Body of pancreas (tissue), 4 donors: Measurements from ENCODE around the gene REV1. TPM values are rescaled to one million over a fixed set of nuclear protein-coding genes. Genes with fewer than 3 reads are reported as not detected.
"Not testable (repeated sequence)": the region's sequence is repeated elsewhere in the genome, so short reads cannot be mapped to it uniquely, and the experiment has no call there.

ENCODE experiments used
- ATAC-seq: fragments of 150-250 bp; one replicate; pipeline ENCODE4 v1.9.1; 2016
- DNase-seq, 4 donors: peaks; one replicate each; pipeline ENCODE4 v3.0.0-alpha.2; 2019
- H3K27ac ChIP-seq, 4 donors: fragments of 200-600 bp; sonication (generic); 1 replicate in 3 of 4; 2 replicates in 1 of 4; pipeline versions ENCODE4 v1.5.1 to v1.6.1; 2016 to 2019; ENCODE audit warnings: mild to moderate bottlenecking in 1 of 4, mixed read lengths in 1 of 4, moderate library complexity in 1 of 4
- H3K27me3 ChIP-seq, 2 donors: fragments of 200-600 bp; sonication (generic); one replicate each; pipeline ENCODE4 v1.6.0; 2016; ENCODE audit warnings: mild to moderate bottlenecking in 1 of 2
- H3K36me3 ChIP-seq, 2 donors: fragments of 200-600 bp; sonication (generic); replicated peaks in 1 of 2; 2 replicates each; pipeline ENCODE4 v1.5.1; 2016; ENCODE audit warnings: low read depth in 2 of 2; ENCODE audit not compliant: insufficient read depth in 1 of 2
- H3K4me1 ChIP-seq: fragments of 200-600 bp; sonication (generic); one replicate; pipeline ENCODE4 v1.6.0; 2016
- H3K4me3 ChIP-seq, 2 donors: fragments of 200-600 bp; sonication (generic); 1 replicate in 1 of 2; 2 replicates in 1 of 2; pipeline ENCODE4 v1.5.1; 2016 to 2019
- H3K9me3 ChIP-seq, 3 donors: fragments of 200-600 bp; sonication (generic); 1 replicate in 2 of 3; 2 replicates in 1 of 3; pipeline ENCODE4 v1.5.1; 2016
- POLR2A ChIP-seq, 3 donors: fragments of 450-650 bp; IDR thresholded peaks; one replicate each; pipeline ENCODE4 v1.6.1; 2016; ENCODE audit warnings: antibody characterized with exemption in 3 of 3, mild to moderate bottlenecking in 2 of 3
- WGBS, 2 donors: methylation state at CpG; one replicate each; pipeline ENCODE4 v1.1.5; 2017; 5-methylcytosine and 5-hydroxymethylcytosine counted together
- intact Hi-C: fragments of 100-400 bp; cut with DNase I; formaldehyde crosslinking; loops from one replicate; pipeline ENCODE4 v1.15.1; 2023
- total RNA-seq, 2 donors: library from RNA; depleted of rRNA; stranded (reverse); fragments of >200 nt; gene quantifications; one replicate each; pipeline ENCODE4 v1.1.0, GENCODE V29; 2016
- TF ChIP-seq, protein P1 (sequence below), 7 experiments: fragments of 450-650 bp in 4 of 7; fragments of 200-600 bp in 3 of 7; sonication (generic) in 3 of 7; IDR thresholded peaks; one replicate each; pipeline ENCODE4 v1.5.1; 2016 to 2019; ENCODE audit warnings: antibody characterized with exemption in 7 of 7

Gene REV1
- total RNA-seq, 2 donors from 2014 or later: 27.0 to 51.1 TPM

DNA sequence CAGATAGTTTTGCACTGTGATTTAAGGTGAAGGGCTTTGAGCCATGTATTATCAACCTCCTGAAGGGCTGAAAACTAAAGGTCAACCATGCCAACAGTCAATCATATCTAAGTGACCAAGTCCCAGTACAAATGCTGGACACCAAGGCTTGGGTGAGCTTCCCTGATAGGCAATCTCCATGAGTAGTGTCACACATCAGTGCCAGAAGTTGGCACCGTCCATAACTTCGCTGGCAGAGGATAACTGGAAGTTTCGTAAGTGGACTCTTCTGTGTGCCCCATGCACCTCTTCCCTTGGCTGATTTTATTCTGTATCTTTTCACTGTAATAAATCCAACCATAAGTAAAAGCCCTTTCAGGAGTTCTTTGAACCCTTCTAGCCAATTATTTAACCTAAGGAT is 13.2 kb downstream of the REV1 start:
- WGBS, 2 donors: 91 to 95% methylated on average over 3 of the region's 3 CpGs
- H3K4me1 ChIP-seq: peaks cover 44% of the 10 kb centered on the region

DNA sequence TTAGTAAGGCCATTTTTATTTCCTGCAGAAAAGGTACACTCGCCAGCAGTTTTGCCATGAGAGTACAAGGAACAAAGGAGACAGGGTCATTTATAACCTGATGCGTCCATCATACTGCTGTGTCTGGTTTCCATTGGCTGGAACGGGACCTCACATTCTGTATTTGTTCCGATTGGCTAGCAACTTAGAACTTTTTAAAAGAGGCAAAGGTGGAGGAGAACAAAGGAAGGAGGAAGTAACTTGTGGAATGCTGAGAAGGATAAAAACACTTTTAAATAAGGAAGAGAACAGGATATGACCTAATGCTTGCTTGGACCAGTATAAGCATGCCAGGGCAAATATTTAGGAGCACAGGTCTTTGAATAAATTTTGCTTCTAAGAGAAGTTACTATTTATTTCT is 14.7 kb downstream of the REV1 start:
- Histone ChIP-seq H3K27ac (peak overlapping the region in 1 of 4 donors; percentile 18), H3K4me1 (peaks cover 55% of the 10 kb centered on the region)
- H3K4me3 ChIP-seq, H3K36me3 ChIP-seq, DNase-seq, H3K9me3 ChIP-seq, H3K27me3 ChIP-seq, ATAC-seq, intact Hi-C loops: not testable (repeated sequence)
- 76 to 85% methylated on average over 4 of the region's 4 CpGs for WGBS, 2 donors

More for the DNA sequence above, 13.2 kb downstream of the REV1 start:
- TF ChIP-seq, protein P1, sequence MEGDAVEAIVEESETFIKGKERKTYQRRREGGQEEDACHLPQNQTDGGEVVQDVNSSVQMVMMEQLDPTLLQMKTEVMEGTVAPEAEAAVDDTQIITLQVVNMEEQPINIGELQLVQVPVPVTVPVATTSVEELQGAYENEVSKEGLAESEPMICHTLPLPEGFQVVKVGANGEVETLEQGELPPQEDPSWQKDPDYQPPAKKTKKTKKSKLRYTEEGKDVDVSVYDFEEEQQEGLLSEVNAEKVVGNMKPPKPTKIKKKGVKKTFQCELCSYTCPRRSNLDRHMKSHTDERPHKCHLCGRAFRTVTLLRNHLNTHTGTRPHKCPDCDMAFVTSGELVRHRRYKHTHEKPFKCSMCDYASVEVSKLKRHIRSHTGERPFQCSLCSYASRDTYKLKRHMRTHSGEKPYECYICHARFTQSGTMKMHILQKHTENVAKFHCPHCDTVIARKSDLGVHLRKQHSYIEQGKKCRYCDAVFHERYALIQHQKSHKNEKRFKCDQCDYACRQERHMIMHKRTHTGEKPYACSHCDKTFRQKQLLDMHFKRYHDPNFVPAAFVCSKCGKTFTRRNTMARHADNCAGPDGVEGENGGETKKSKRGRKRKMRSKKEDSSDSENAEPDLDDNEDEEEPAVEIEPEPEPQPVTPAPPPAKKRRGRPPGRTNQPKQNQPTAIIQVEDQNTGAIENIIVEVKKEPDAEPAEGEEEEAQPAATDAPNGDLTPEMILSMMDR (IDR thresholded peaks at IDR 0.05): no peak
- no peak for TF ChIP-seq POLR2A (IDR thresholded peaks at IDR 0.05)
- intact Hi-C loops: no loop called here
- no peak overlapping the region for H3K27ac ChIP-seq
- H3K9me3 ChIP-seq: no peaks in the 10 kb centered on the region
- H3K27me3 ChIP-seq: no peaks in the 10 kb centered on the region
- no peaks in the 10 kb centered on the region for H3K36me3 ChIP-seq
- H3K4me3 ChIP-seq: no peak overlapping the region
- ATAC-seq (no peak), DNase-seq (no peak)

DNA sequence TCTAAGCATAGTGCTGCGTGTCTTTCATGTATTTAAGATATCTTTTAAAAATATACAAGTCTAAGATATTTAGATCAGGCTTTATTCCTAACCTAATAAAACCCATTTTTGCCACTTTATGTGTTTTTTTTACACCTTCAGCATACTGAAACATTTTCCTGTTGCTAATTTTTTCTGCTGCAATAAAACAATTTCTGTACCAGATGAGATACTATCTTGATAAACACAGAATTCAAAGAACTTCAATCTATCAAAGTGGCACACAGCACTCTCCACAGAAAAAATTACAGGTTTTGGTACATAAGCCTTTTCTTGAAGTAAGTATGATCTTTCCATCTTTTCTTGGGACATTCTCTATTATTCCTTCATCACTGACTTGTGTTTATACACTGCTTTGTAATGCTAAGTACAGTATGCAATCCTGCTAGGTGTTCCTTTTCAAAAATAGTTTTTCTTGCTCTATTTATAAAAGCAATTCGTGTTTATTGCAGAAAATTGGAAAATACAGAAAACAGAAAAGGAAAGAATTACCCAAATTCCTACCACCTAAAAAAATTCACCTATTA is 16.2 kb downstream of the REV1 start:
- DNase-seq: no peak
- no peaks in the 10 kb centered on the region for H3K9me3 ChIP-seq
- intact Hi-C loops: no loop called here
- H3K27me3 ChIP-seq: no peaks in the 10 kb centered on the region
- WGBS, 2 donors: 66 to 71% methylated on average over 2 of the region's 2 CpGs
- no peaks in the 10 kb centered on the region for H3K36me3 ChIP-seq
- no peak for ATAC-seq
- H3K27ac ChIP-seq: no peak overlapping the region
- H3K4me1 ChIP-seq: peaks cover 54% of the 10 kb centered on the region
- no peak for TF ChIP-seq POLR2A (IDR thresholded peaks at IDR 0.05)
- TF ChIP-seq, protein P1 (IDR thresholded peaks at IDR 0.05): no peak
- no peak overlapping the region for H3K4me3 ChIP-seq

DNA sequence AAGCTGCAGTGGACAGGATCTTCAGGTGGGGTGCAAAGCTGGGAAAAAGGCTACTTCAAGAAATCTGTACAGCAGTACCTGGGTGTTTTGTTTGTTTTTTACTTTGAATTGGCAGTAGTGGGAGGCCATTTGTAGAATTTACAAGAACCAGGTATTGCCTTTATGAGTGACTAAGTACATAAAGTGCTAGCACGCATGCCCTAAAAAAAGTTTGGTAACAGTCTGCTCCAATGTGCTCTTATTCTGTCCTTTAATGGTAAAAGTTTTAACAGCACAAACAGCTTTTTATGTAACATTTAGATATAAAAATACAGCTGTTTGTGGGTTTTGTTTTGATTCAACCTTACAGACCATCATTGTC is 17.2 kb downstream of the REV1 start:
- TF ChIP-seq, protein P1 (IDR thresholded peaks at IDR 0.05): no peak
- TF ChIP-seq POLR2A (IDR thresholded peaks at IDR 0.05): no peak
- intact Hi-C loops: no loop called here
- WGBS, 2 donors: 81 to 84% methylated on average over 1 of the region's 1 CpG
- Histone ChIP-seq H3K36me3 (no peaks in the 10 kb centered on the region), H3K27ac (peak overlapping the region in 1 of 4 donors; percentile 25), H3K9me3 (no peaks in the 10 kb centered on the region), H3K27me3 (no peaks in the 10 kb centered on the region), H3K4me3 (no peak overlapping the region), H3K4me1 (peaks cover 55% of the 10 kb centered on the region)
- DNase-seq: no peak
- no peak for ATAC-seq

DNA sequence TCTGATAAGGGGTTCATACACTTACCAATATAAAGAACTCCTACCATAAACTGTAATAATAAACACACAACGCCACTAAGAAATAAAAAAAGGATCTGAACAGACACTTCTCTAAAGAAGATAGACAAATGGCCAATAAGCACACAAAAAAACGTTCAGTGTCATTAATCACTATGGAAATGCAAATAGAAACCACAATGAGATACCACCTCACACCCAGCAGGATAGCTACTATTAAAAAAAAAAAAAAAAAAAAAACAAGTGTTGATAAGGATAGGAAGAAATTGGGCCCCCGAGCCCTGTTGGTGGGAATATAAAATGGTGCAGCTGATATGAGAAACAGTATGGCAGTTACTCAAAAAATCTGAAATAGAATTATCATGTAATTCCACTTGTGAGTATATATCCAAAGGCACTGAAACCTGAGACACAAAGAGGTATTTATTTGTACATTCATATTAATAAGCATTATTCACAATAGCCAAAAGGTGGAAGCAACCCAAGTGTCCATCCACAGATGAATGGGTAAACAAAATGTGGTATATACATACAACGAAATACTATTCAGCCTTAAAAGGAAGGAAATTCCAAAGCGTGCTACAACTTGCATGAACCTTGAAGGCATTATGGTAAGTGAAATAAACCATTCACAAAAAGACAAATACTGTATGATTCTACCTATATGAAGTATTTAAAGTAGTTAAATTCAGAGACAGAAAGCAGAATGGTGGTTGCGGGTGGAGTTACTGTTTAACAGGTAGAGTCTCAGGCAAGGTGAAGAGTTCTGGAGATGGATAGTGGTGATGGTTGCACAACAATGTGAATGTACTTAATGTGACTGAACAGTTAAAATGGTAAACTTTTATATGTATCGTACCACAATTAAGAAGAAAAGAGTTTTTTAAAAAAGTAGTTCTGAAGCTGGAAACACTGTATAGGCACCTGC is 17.9 kb downstream of the REV1 start:
- whole genome bisulfite sequencing, 2 donors: 78 to 79% methylated on average over 7 of the region's 7 CpGs
- H3K27me3 ChIP-seq: no peaks in the 10 kb centered on the region
- H3K27ac ChIP-seq: no peak overlapping the region
- ATAC-seq: no peak
- DNase-seq: no peak
- H3K4me3 ChIP-seq: no peak overlapping the region
- intact Hi-C loops: no loop called here
- TF ChIP-seq POLR2A (IDR thresholded peaks at IDR 0.05): no peak
- TF ChIP-seq, protein P1 (IDR thresholded peaks at IDR 0.05): no peak
- peaks cover 59% of the 10 kb centered on the region for H3K4me1 ChIP-seq
- H3K36me3 ChIP-seq: no peaks in the 10 kb centered on the region
- H3K9me3 ChIP-seq: no peaks in the 10 kb centered on the region
